ENCODE data around the gene ZNF385B. TPM values are rescaled to one million over a fixed set of nuclear protein-coding genes. Genes with fewer than 3 reads are reported as not detected.
"Not testable (repeated sequence)": the region's sequence is repeated elsewhere in the genome, so short reads cannot be mapped to it uniquely, and the experiment has no call there.

Gene ZNF385B
- total RNA-seq, 4 donors from 2014 or later, result 0.41 to 3.3 TPM; not detected in 2

DNA sequence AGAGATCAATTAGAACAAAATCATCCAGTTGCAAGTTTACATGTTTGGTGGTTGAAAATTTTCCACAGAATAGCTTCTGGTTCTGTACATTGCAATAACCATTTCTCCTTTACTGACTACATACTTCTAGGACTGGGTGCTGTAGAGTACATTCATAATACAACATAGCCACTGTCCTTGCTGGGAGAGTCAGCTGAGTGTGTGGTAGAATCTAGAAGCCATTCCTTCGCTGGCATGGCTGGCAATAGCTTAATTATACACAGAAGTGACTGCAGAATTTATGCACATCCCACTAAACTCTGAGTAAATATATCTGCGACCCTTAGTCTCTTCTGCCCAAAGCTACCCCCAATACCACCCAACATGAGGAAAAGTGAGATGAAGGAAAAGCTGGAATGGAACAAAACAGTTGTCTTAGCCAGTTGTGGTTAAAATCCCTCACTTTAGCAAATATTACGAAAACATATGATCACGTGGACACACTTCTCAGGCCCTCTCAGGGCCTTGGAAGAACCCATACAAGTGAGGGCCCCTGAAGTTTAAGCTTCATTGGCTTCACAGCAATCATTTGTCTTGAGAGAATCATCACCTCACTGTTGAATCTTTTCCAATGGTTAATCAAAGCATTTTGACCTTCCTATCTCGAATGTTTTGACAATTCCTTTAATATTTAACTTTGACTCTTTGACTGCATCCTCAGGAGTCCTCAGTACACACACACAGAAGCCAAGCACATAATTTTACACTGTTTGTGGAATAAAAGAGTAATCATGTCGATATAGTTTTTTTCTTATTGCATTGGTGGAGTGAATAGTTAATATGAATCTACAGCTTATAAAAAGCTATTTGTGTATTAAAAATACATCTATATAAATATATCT, 225.1 kb downstream of the ZNF385B start:
- intact Hi-C loops (cut with DNase I; ENCODE audit: low total_unique reads), result no loop called here
- Histone ChIP-seq H3K4me3 (no peak overlapping the region), H3K27ac (no peak overlapping the region), H3K36me3 (no peaks in the 10 kb centered on the region), H3K9me3 (no peaks in the 10 kb centered on the region), H3K4me1 (no peaks in the 10 kb centered on the region), H3K27me3 (no peaks in the 10 kb centered on the region)
- TF ChIP-seq, protein P1, sequence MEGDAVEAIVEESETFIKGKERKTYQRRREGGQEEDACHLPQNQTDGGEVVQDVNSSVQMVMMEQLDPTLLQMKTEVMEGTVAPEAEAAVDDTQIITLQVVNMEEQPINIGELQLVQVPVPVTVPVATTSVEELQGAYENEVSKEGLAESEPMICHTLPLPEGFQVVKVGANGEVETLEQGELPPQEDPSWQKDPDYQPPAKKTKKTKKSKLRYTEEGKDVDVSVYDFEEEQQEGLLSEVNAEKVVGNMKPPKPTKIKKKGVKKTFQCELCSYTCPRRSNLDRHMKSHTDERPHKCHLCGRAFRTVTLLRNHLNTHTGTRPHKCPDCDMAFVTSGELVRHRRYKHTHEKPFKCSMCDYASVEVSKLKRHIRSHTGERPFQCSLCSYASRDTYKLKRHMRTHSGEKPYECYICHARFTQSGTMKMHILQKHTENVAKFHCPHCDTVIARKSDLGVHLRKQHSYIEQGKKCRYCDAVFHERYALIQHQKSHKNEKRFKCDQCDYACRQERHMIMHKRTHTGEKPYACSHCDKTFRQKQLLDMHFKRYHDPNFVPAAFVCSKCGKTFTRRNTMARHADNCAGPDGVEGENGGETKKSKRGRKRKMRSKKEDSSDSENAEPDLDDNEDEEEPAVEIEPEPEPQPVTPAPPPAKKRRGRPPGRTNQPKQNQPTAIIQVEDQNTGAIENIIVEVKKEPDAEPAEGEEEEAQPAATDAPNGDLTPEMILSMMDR (IDR thresholded peaks at IDR 0.05), result no peak
- no peak for TF ChIP-seq POLR2A (IDR thresholded peaks at IDR 0.05)
- no peak for DNase-seq

DNA sequence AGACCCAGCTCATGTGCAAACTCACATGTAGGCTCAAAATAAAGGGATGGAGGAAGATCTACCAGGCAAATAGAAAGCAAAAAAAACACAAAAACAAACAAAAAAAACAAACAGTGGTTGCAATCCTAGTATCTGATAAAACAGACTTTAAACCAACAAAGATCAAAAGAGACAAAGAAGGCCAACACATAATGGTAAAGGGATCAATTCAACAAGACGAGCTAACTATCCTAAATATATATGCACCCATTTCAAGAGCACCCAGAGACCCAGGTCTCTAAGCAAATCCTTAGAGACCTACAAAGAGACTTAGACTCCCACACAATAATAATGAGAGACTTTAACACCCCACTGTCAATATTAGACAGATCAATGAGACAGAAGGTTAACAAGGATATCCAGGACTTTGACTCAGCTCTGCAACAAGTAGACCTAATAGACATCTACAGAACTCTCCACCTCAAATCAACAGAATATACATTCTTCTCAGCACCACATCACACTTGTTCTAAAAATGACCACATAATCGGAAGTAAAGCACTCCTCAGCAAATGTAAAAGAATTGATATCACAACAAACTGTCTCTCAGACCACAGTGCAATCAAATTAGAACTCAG, 229.5 kb downstream of the ZNF385B start:
- H3K27ac ChIP-seq; H3K4me1 ChIP-seq; H3K4me3 ChIP-seq; DNase-seq; H3K27me3 ChIP-seq; H3K36me3 ChIP-seq; H3K9me3 ChIP-seq; intact Hi-C loops (cut with DNase I; ENCODE audit: low total_unique reads): not testable (repeated sequence)

- DNase-seq; H3K27me3 ChIP-seq; intact Hi-C loops (cut with DNase I; ENCODE audit: low total_unique reads); H3K36me3 ChIP-seq; H3K9me3 ChIP-seq; H3K4me1 ChIP-seq; H3K4me3 ChIP-seq; H3K27ac ChIP-seq: not testable (repeated sequence)
Measured at GRCh38 chr2:179629776-179630175, 231.6 kb downstream of the ZNF385B start.

- no peak for TF ChIP-seq POLR2A (IDR thresholded peaks at IDR 0.05)
- TF ChIP-seq, protein P1 (IDR thresholded peaks at IDR 0.05), result no peak
- DNase-seq, result no peak
- no peak overlapping the region for H3K27ac ChIP-seq
- H3K36me3 ChIP-seq, result no peaks in the 10 kb centered on the region
- intact Hi-C loops (cut with DNase I; ENCODE audit: low total_unique reads), result no loop called here
- no peaks in the 10 kb centered on the region for H3K27me3 ChIP-seq
- no peaks in the 10 kb centered on the region for H3K4me1 ChIP-seq
- H3K4me3 ChIP-seq, result no peak overlapping the region
- no peaks in the 10 kb centered on the region for H3K9me3 ChIP-seq
Measured at GRCh38 chr2:179626261-179626660, 235.2 kb downstream of the ZNF385B start.

GRCh38 chr2:179622635-179623300, 238.6 kb downstream of the ZNF385B start:
- no peak for TF ChIP-seq POLR2A (IDR thresholded peaks at IDR 0.05)
- TF ChIP-seq, protein P1 (IDR thresholded peaks at IDR 0.05), result no peak
- no peaks in the 10 kb centered on the region for H3K4me1 ChIP-seq
- no peaks in the 10 kb centered on the region for H3K27me3 ChIP-seq
- no peak overlapping the region for H3K4me3 ChIP-seq
- intact Hi-C loops (cut with DNase I; ENCODE audit: low total_unique reads), result no loop called here
- no peak for DNase-seq
- no peaks in the 10 kb centered on the region for H3K36me3 ChIP-seq
- no peaks in the 10 kb centered on the region for H3K9me3 ChIP-seq
- no peak overlapping the region for H3K27ac ChIP-seq

- Histone ChIP-seq H3K4me3 (no peak overlapping the region), H3K27me3 (no peaks in the 10 kb centered on the region), H3K27ac (no peak overlapping the region), H3K36me3 (no peaks in the 10 kb centered on the region), H3K4me1 (no peaks in the 10 kb centered on the region), H3K9me3 (no peaks in the 10 kb centered on the region)
- DNase-seq, result no peak
- intact Hi-C loops (cut with DNase I; ENCODE audit: low total_unique reads), result no loop called here
- TF ChIP-seq POLR2A (IDR thresholded peaks at IDR 0.05), result no peak
- TF ChIP-seq, protein P1 (IDR thresholded peaks at IDR 0.05), result no peak
Measured at GRCh38 chr2:179622112-179622511, 239.3 kb downstream of the ZNF385B start.

All from uterus (tissue), 4 donors.